ENCODE measurements around the gene PLXNA2. TPM values are rescaled to one million over a fixed set of nuclear protein-coding genes. Genes with fewer than 3 reads are reported as not detected.
A peak's percentile ranks its signal among the peaks of the same experiment; 100 is the strongest.

PLXNA2 gene
- total RNA-seq, 2 donors from 2014 or later: 44.5 to 51.6 TPM

- ATAC-seq (no peak), DNase-seq (no peak)
- Histone ChIP-seq H3K4me1 (peaks cover 61% of the 10 kb centered on the region), H3K9me3 (no peaks in the 10 kb centered on the region), H3K27me3 (no peaks in the 10 kb centered on the region), H3K36me3 (replicated peaks in 1 of 2; ENCODE audit: insufficient read depth in 1 of 2, low read depth in 2 of 2) (no peaks in the 10 kb centered on the region), H3K4me3 (no peak overlapping the region), H3K27ac (no peak overlapping the region)
- TF ChIP-seq CTCF (IDR thresholded peaks at IDR 0.05) (no peak), POLR2A (IDR thresholded peaks at IDR 0.05) (no peak)
- WGBS, 2 donors: 91% methylated on average over 3 of the region's 3 CpGs
- intact Hi-C loops (cut with DNase I): no loop called here
These were observed 87.9 kb downstream of the PLXNA2 start for GRCh38 chr1:208156310-208156709.

DNA sequence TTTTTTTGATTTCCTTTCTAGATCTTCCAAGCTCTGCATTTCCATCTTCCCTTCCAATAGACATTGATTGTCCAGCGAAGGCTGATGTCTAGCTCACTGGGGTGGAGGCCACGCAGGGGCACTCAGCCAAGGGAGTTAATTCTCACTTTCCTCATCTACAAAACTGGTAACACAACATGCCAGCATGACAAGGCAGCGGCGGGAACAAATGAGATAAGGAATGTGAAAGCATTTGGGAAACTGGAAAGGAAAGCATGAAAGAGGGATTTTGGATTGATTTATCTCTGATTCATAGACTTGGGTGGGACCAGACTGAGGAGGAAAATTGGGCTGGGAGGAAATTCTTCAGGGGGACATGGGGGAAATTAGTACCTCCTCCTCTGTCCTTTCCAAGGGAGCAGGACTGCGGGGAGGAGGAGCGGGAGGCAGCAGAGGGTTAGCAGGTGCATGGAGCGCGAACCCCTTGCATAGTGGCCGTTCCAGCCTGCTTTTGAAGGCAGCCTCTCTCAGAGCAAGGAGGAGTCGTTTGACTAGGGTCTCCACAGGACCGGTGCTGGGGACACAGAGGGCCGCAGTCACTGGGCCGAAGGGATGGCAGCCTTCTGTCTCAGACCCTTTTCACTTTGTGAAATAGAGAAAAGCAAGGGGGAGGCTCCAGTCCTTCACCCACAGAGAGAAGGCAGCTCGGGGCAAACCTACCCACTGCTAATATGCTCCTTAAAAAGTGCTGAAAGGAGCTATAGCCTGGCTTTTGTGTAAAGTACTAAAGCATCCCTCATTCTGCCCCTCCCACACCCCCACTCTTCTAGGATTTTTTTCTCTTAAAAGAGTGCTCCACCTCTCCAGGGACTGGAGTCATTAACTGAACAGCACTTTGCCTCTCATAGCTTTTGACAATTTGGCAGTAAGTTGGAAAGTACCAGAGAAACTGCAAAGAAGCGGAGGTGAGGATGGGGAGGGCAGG, 89.2 kb downstream of the PLXNA2 start:
- Histone ChIP-seq H3K27me3 (no peaks in the 10 kb centered on the region), H3K36me3 (replicated peaks in 1 of 2; ENCODE audit: insufficient read depth in 1 of 2, low read depth in 2 of 2) (no peaks in the 10 kb centered on the region), H3K9me3 (no peaks in the 10 kb centered on the region), H3K4me3 (no peak overlapping the region), H3K4me1 (peaks cover 60% of the 10 kb centered on the region), H3K27ac (peak overlapping the region in 3 of 4 donors; percentile 33 to 68 (median 66))
- DNase-seq (peak; percentile 62 to 82 (median 72)), ATAC-seq (peak; percentile 65)
- 43 to 44% methylated on average over 15 of the region's 15 CpGs for WGBS, 2 donors
- TF ChIP-seq POLR2A (IDR thresholded peaks at IDR 0.05) (no peak), CTCF (IDR thresholded peaks at IDR 0.05) (no peak)
- intact Hi-C loops (cut with DNase I): no loop called here

DNA sequence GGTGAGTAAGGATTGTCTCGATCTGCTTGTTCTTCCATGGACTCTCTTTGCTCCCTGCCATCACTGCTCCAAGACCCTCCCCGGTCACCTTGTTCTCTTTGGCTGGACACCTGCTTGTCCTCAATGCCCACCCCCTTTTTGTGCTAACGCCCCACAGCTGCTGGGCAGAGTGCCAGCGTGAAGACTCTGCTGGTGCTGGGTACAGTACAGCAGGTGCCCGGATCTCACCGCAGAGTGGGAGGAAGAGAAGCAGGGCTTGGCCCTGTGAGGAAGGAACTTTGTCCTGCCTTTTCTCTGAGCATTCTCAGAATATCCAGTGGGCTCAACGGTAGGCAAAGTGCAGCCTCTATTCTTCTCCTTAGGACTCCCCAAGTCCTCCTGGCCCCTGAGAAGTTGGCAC, 90.1 kb downstream of the PLXNA2 start:
- H3K4me1 ChIP-seq: peaks cover 58% of the 10 kb centered on the region
- no peaks in the 10 kb centered on the region for H3K9me3 ChIP-seq

DNA sequence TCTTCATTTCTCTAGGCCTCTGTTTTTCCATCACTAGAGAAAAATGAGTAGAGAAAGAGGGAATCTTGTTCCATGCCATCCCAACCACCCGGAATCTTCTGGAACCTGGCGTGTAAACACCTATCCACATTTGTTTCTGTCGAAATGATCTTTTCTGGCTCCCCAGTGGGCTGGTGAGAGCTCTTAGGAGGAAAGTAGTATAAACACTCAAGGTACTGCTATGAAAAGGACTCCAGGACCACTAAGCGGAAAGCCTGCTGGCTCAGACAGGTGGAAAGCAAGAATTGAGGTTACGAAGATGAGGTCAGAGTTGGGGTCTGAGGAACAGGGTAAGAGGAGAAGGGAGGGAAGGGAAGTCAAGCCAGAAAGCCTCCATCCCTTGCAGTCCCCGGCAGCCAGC, 90.8 kb downstream of the PLXNA2 start:
- TF ChIP-seq POLR2A (IDR thresholded peaks at IDR 0.05) (no peak), CTCF (IDR thresholded peaks at IDR 0.05) (no peak)
- peak overlapping the region in 1 of 4 donors; percentile 11 for H3K27ac ChIP-seq
- intact Hi-C loops (cut with DNase I): no loop called here
- no peak for DNase-seq
- H3K36me3 ChIP-seq (replicated peaks in 1 of 2; ENCODE audit: insufficient read depth in 1 of 2, low read depth in 2 of 2): no peaks in the 10 kb centered on the region
- no peaks in the 10 kb centered on the region for H3K27me3 ChIP-seq
- no peak for ATAC-seq
- peaks cover 51% of the 10 kb centered on the region for H3K4me1 ChIP-seq
- no peak overlapping the region for H3K4me3 ChIP-seq
- WGBS, 2 donors: 93 to 96% methylated on average over 6 of the region's 6 CpGs
- no peaks in the 10 kb centered on the region for H3K9me3 ChIP-seq

More for the DNA sequence above, 90.1 kb downstream of the PLXNA2 start:
- Histone ChIP-seq H3K36me3 (replicated peaks in 1 of 2; ENCODE audit: insufficient read depth in 1 of 2, low read depth in 2 of 2) (no peaks in the 10 kb centered on the region), H3K4me3 (no peak overlapping the region), H3K27me3 (no peaks in the 10 kb centered on the region), H3K27ac (peak overlapping the region; percentile 11 to 68 (median 41))
- TF ChIP-seq POLR2A (IDR thresholded peaks at IDR 0.05): no peak
- TF ChIP-seq CTCF (IDR thresholded peaks at IDR 0.05): no peak
- WGBS, 2 donors: 14 to 32% methylated on average over 7 of the region's 7 CpGs
- intact Hi-C loops (cut with DNase I): no loop called here
- ATAC-seq (no peak), DNase-seq (peak in 2 of 4 donors; percentile 44 to 51)

All from body of pancreas (tissue), 4 donors.